Measurements from ENCODE around the gene SETBP1. TPM values are rescaled to one million over a fixed set of nuclear protein-coding genes. Genes with fewer than 3 reads are reported as not detected.
A peak's percentile ranks its signal among the peaks of the same experiment; 100 is the strongest.

The SETBP1 gene
- total RNA-seq, 4 donors from 2014 or later: 14.5 to 34.2 (median 19.3) TPM

DNA sequence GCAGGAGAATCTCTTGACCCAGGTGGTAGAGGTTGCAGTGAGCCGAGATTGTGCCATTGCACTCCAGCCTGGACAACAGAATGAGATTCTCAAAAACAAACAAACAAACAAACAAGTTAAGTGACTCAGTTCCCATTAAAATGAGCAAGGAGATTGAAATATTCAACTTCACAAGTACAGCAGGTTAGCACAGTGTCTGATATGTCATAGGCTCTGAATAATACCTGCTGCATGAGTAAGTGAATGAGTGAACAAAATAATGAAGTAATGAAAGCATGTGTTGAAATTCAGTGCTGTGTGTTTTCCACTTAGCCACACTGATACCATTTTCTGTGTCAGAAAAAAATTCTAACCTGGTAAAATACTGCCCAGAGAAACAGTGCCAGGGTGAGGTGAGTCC, 41.9 kb upstream of the SETBP1 start:
- no peak for TF ChIP-seq CTCF (IDR thresholded peaks at IDR 0.05)
- ATAC-seq (ENCODE audit: low FRiP score) (no peak), DNase-seq (ENCODE audit: low spot score) (no peak)

GRCh38 chr18:44643004-44643403, 37.7 kb upstream of the SETBP1 start:
- ATAC-seq (ENCODE audit: low FRiP score) (no peak), DNase-seq (ENCODE audit: low spot score) (no peak)
- TF ChIP-seq CTCF (IDR thresholded peaks at IDR 0.05): no peak

DNA sequence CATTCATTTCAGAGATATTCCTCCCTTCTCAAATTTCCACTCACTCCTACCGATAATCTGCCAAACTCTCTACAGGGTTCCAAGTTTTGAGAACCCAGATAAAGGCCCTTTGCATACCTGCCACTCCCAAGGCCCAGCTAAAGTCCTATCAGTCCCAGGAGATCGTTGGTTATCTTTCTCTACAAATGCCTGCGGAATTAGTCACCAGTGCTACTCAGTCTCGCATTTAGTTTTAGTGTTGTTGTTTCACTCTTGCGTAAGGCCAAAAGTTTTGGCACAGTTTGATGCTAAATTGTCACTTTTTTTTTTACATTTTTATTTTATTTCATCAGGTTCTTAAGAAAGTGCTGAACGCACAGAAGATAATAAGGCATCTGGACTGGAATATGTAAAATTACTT, 29.2 kb upstream of the SETBP1 start:
- DNase-seq (ENCODE audit: low spot score) (no peak), ATAC-seq (ENCODE audit: low FRiP score) (peak; percentile 75)
- no peak for TF ChIP-seq CTCF (IDR thresholded peaks at IDR 0.05)

- ATAC-seq (ENCODE audit: low FRiP score): no peak
- no peak for DNase-seq (ENCODE audit: low spot score)
- TF ChIP-seq CTCF (IDR thresholded peaks at IDR 0.05): no peak
Observed at GRCh38 chr18:44651918-44652572, 28.6 kb upstream of the SETBP1 start.

GRCh38 chr18:44652722-44653121, 28.0 kb upstream of the SETBP1 start:
- ATAC-seq (ENCODE audit: low FRiP score) (no peak), DNase-seq (ENCODE audit: low spot score) (no peak)
- TF ChIP-seq CTCF (IDR thresholded peaks at IDR 0.05): no peak

GRCh38 chr18:44654573-44654972, 26.1 kb upstream of the SETBP1 start:
- DNase-seq (ENCODE audit: low spot score): no peak
- no peak for ATAC-seq (ENCODE audit: low FRiP score)
- no peak for TF ChIP-seq CTCF (IDR thresholded peaks at IDR 0.05)

DNA sequence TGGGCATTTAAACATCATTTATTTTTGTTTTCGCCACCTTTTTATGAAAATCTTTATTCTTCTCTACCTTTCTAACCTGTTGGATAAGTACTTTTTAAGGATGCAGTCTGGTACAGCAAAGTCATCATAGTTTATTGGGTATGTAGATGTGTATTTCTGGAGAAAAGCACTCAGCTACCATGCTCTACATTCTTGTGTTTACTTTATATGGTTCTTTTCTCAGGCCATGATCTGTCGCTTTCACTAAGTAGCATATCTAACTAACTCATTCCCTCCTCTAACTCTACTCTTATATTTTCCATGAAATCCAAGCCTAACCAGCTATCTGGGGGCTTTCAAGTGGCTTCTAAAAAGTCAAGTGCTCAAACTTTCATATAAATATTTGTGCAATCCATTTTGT, 25.3 kb upstream of the SETBP1 start:
- no peak for TF ChIP-seq CTCF (IDR thresholded peaks at IDR 0.05)
- no peak for ATAC-seq (ENCODE audit: low FRiP score)
- DNase-seq (ENCODE audit: low spot score): no peak

Measured in omental fat pad (tissue), 4 donors.